Neural crest cell (in vitro differentiated cells): Measurements from ENCODE around the gene SYS1. TPM values are rescaled to one million over a fixed set of nuclear protein-coding genes. Genes with fewer than 3 reads are reported as not detected.

Experiments used
- DNase-seq: peaks from one replicate; pipeline ENCODE4 v3.0.0; 2021; ENCODE audit warnings: low read depth, mixed read lengths, low spot score
- H3K27ac Mint-ChIP-seq: one replicate; pipeline ENCODE4 v1.8.0; 2021; ENCODE audit warnings: mild to moderate bottlenecking, mixed read lengths; ENCODE audit not compliant: unreplicated experiment
- H3K27me3 Mint-ChIP-seq: 2 replicates; pipeline ENCODE4 v1.8.0; 2021; ENCODE audit warnings: low read depth, mild to moderate bottlenecking, mixed read lengths
- H3K36me3 Mint-ChIP-seq: 2 replicates; pipeline ENCODE4 v1.8.0; 2021; ENCODE audit warnings: low read depth, mild to moderate bottlenecking, mixed read lengths
- H3K4me1 Mint-ChIP-seq: 2 replicates; pipeline ENCODE4 v1.8.0; 2021; ENCODE audit warnings: mixed read lengths
- H3K4me3 Mint-ChIP-seq: one replicate; pipeline ENCODE4 v1.8.0; 2021; ENCODE audit warnings: mild to moderate bottlenecking, mixed read lengths
- H3K9me3 Mint-ChIP-seq: 2 replicates; pipeline ENCODE4 v1.8.0; 2021; ENCODE audit warnings: mixed read lengths
- total RNA-seq: library from RNA; stranded (reverse); gene quantifications from 2 replicates; pipeline ENCODE4 v1.2.1, GENCODE V29; 2021
- TF ChIP-seq, protein P1 (sequence below): fragments of 200-600 bp; sonication (generic); conservative IDR thresholded peaks from 2 replicates; pipeline ENCODE4 v1.5.0; 2021; ENCODE audit warnings: antibody characterized with exemption, mild to moderate bottlenecking

Gene SYS1
- total RNA-seq, 1 donor from 2014 or later, result 24.6 TPM

- no peaks in the 10 kb centered on the region for H3K9me3 Mint-ChIP-seq
- no peak overlapping the region for H3K27ac Mint-ChIP-seq
- peaks cover 2% of the 10 kb centered on the region for H3K36me3 Mint-ChIP-seq
- no peaks in the 10 kb centered on the region for H3K27me3 Mint-ChIP-seq
- TF ChIP-seq, protein P1, sequence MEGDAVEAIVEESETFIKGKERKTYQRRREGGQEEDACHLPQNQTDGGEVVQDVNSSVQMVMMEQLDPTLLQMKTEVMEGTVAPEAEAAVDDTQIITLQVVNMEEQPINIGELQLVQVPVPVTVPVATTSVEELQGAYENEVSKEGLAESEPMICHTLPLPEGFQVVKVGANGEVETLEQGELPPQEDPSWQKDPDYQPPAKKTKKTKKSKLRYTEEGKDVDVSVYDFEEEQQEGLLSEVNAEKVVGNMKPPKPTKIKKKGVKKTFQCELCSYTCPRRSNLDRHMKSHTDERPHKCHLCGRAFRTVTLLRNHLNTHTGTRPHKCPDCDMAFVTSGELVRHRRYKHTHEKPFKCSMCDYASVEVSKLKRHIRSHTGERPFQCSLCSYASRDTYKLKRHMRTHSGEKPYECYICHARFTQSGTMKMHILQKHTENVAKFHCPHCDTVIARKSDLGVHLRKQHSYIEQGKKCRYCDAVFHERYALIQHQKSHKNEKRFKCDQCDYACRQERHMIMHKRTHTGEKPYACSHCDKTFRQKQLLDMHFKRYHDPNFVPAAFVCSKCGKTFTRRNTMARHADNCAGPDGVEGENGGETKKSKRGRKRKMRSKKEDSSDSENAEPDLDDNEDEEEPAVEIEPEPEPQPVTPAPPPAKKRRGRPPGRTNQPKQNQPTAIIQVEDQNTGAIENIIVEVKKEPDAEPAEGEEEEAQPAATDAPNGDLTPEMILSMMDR, result no peak
- no peaks in the 10 kb centered on the region for H3K4me1 Mint-ChIP-seq
- no peak for DNase-seq
- no peak overlapping the region for H3K4me3 Mint-ChIP-seq
These were observed 24.3 kb downstream of the SYS1 start for GRCh38 chr20:45387274-45387673.

DNA sequence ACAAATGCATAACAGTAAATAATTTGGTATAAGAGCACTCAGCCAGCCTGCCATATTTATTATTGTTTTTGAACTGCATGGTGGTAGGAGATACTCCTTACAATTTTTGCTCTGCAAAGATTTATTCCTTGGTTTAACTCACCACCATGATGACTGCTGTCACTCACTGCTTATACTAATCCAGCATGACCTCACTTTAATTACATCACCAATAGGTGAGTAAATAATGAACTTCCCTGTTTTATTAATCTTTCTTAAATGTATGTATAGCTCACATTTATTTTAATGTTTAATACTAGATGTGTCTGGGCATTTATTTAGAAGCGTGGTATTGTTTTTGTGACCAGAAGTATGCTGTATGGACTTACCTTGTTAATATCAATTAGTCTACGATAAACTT lies 28.0 kb downstream of the SYS1 start:
- Mint-ChIP-seq H3K4me3 (no peak overlapping the region), H3K27ac (no peak overlapping the region), H3K36me3 (peaks cover 2% of the 10 kb centered on the region), H3K9me3 (no peaks in the 10 kb centered on the region), H3K4me1 (no peaks in the 10 kb centered on the region), H3K27me3 (no peaks in the 10 kb centered on the region)
- DNase-seq, result no peak
- TF ChIP-seq, protein P1, result no peak

- TF ChIP-seq, protein P1, result no peak
- Mint-ChIP-seq H3K27ac (no peak overlapping the region), H3K4me1 (no peaks in the 10 kb centered on the region), H3K4me3 (no peak overlapping the region), H3K36me3 (peaks cover 2% of the 10 kb centered on the region), H3K27me3 (no peaks in the 10 kb centered on the region), H3K9me3 (no peaks in the 10 kb centered on the region)
- DNase-seq, result no peak
These were observed 28.6 kb downstream of the SYS1 start for GRCh38 chr20:45391559-45391958.

DNA sequence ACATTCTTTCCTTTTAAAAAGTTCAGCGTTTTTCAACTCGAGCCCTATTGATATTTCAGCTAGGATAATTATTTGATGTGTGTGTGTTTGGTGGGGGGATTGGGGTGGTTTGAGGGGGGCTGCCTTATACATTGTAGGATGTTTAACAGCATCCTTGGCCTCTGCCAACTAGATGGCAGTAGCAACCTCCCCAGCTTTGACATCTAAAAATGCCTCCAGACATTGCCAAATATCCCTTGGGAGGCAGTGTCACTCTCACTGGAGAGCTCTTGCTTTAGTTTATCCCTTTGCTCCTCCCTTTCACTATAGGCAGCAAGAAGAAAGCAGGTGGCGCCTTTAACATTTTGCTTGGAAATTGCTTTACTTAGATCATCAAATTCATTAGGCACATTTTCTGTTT lies 29.8 kb downstream of the SYS1 start:
- no peak for DNase-seq
- Mint-ChIP-seq H3K9me3 (no peaks in the 10 kb centered on the region), H3K27ac (no peak overlapping the region), H3K4me1 (no peaks in the 10 kb centered on the region), H3K4me3 (no peak overlapping the region), H3K27me3 (no peaks in the 10 kb centered on the region), H3K36me3 (peaks cover 2% of the 10 kb centered on the region)
- TF ChIP-seq, protein P1, result no peak

GRCh38 chr20:45394221-45395113 lies 31.5 kb downstream of the SYS1 start:
- Mint-ChIP-seq H3K36me3 (peaks cover 5% of the 10 kb centered on the region), H3K4me1 (no peaks in the 10 kb centered on the region), H3K9me3 (peaks cover 9% of the 10 kb centered on the region), H3K4me3 (no peak overlapping the region), H3K27me3 (no peaks in the 10 kb centered on the region), H3K27ac (no peak overlapping the region)
- no peak for DNase-seq
- TF ChIP-seq, protein P1, result no peak
